ENCODE results near the gene METTL9.

METTL9 gene

DNA sequence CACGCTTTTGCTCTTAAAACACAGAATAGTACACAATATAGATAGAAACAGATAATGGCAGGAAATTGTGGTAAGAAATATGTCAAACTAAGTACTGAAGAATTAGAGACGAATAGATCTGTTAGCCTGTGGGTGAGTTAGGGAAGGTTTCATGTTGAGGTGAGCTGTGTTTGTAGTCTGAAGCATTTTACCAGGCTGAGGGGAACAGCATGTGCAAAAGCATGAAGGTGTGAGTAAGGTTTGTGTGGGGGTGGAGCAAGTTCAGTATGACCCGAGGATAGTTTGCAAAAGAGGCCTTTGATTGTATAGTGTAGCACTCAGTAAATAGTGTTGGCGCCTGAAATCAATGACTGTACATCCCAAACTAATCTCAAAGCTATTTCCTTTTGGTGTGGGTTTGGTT lies 39.2 kb downstream of the METTL9 start:
- peak in 1 of 4 experiments; percentile 31 for DNase-seq

DNA sequence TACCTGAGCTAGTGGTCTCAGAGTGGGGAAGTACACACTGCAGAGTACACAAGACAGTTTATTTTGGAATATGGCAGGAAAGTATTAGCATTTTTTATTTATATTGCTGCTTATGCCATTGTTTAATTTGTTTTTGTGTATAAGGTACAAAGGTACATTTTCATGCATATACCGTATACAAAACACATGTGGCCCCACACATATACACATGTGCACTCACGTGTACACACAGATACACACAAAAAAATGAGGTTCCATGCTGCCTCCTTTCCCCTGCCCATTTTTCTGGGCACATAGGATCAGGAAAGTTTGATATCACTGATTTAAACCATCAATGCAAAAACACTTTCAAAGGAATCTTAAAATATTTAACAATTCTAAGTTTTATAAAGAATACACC lies 40.1 kb downstream of the METTL9 start:
- DNase-seq: peak in 1 of 4 experiments; percentile 12

DNA sequence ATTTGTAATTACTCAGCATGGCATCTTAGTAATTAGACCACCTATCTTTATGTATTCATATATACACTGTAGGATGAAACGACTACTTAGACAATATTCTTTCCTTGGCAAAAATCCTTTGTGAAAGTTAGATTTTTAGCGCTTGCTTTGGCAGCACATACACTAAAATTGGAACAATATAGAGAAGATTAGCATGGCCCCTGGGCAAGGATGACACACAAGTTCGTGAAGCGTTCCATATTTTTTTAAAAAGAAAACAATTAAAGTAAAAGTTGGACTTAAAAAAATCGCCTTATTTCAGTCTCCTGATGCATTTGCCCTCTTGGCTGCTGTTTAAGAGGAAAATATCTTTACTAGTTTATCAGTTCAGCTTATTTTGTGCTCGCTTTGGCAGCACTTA lies 42.5 kb downstream of the METTL9 start:
- no peak for DNase-seq

DNA sequence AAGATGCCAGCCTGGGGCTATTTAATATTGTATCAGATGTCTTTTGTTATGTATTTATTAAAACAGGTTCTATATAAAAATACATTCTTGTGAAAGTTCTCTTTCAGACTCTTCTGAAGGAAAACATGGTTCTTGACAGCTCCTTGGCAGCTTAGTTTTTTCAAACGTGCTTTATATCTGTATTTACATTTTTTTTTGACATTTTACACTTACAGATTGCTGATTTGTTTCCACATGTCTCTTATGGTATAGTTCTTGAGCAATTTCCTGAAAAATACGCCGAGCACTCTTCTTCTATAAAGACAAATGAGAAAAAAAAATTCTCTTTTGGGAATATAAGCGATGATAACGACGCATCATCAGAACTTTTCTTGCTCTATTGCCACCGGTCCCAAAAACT lies 43.5 kb downstream of the METTL9 start:
- DNase-seq: peak in 1 of 4 experiments; percentile 37

DNA sequence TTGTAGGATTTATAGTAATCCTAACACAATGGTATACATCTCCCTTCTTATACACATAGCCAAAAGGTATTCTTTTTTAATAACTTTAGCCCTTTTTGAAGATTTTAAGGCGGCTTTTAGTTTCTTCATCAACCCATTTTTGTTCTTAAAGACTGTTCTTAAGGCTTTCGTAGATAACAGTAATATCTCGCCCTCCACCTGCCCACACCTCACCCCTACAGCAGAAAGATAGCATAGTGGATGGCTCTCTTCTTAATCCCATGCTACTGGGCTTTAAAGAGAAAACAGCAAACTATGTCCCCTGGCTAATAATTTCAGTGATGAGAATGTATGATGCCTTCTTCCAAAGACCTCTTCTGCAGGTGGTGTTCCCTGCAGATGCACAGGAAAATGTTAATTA lies 44.4 kb downstream of the METTL9 start:
- no peak for DNase-seq

DNA sequence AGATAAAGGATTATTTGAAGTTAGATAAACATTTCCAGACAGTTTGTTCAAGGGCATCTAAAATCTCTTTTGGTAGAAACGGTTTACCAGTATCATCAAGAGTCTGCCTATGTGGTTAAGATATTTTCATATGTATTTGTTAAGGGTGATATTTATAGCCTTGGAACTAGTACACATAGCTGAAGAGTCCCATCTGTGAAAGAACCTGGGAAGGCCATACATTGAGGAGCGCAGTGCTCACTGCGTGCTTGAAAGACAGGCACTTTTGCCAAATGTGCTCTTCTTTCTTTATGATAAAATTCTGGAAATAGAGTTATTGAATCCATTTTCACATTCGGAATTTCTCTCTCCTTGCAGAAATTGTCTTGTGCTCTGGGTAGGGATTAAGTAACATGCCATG lies 45.3 kb downstream of the METTL9 start:
- DNase-seq: no peak

DNA sequence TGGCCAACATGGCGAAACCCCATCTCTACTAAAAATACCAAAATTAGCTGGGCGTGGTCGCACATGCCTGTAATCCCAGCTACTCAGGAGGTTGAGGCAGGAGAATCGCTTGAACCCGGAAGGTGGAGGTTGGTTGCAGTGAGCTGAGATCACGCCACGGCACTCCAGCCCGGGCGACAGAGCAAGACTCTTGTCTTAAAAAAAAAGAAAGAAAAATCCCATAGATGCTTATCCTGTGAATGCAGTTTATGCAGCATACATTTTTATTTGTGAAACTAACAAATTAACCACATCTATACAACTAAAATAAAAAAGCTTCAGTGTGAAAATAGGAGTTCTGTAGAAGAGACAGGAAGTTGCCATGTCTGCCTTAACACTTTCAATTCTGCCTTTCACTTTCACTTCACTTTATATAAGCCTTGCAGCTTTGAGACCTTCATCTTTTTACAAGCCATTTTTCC lies 45.9 kb downstream of the METTL9 start:
- DNase-seq: peak in 3 of 4 experiments; percentile 52 to 77 (median 73)

DNA sequence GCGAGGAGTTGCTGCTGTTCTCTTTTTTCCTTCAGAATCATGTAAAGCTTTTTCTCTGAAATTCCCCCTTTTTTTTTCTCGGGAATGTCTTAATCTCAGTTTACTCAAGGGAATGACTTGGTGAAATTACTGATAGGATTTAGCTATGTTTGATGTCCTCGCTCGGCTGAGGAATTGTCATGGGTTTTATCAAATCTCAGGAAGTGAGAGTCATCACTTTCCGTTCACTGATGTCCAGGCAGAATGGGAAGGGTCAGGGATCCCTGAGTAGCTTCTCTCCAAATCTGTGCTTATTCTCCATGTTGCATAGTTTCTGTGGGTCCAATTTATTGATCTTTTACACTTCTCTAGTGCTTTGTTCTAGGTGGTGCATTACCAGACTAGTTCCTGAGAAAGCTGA lies 46.7 kb downstream of the METTL9 start:
- peak in 3 of 4 experiments; percentile 47 to 69 (median 64) for DNase-seq

DNA sequence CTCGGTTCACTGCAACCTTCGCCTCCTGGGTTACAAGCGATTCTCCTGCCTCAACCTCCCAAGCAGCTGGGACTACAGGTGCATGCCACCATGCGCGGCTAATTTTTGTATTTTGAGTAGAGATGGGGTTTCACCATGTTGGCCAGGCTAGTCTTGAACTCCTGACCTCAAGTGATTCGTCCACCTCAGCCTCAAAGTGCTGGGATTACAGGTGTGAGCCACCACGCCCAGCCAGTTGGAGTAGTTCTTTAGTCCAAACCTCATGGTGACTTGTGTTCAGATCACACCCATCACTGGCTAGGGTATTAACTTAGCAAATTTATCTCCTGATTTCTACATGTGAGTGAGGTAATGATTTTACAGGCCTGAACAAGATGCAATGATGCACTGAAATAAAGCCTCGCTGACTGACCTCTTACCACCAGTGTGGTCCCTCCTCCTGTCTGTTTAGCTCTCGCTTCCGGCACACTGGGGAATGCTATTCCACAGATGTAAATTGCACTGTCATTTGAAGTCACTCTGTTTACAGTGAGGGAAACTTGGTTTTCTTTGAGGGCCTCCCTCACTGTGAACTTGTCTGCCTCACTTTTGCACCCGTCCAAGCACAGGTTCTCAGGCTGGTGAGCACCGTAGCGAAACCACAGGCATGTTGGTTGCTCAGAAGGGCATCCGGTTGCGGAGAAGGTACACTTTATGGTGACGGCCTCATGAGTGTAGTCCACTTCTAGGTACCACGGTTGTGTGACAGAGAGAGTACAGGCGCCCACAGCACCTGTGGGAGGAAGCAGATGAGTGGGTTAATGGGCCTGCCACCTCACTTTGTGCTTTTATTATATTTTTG lies 47.6 kb downstream of the METTL9 start:
- DNase-seq: no peak

DNA sequence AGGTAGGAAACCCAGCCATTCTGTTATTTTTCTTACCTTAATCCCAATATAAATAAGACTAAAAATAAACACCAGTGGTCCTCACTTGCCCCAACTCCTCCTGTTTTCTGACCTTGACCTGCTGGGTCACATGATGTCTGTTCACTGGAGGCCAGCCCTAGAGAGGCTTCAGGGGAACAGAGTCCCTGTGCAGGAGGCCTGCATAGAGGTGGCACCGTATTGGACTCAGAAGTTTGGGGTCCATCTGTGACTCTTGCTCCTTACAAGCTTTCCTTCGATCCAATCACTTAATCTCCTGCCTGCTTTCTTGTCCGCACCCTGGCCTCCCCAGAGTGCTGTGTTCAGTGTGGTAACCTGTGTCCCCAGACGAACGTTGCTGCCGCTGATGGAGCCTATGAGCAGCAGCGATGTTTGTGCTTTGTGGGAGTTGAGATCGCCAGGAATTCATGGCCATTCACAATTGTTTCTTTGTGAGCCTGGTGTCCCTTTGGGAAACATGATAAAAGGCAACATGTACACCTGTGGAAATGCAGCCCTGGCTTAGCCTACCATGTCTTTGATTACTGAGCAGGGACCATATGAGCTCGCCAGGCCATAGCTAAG lies 48.3 kb downstream of the METTL9 start:
- no peak for DNase-seq

DNA sequence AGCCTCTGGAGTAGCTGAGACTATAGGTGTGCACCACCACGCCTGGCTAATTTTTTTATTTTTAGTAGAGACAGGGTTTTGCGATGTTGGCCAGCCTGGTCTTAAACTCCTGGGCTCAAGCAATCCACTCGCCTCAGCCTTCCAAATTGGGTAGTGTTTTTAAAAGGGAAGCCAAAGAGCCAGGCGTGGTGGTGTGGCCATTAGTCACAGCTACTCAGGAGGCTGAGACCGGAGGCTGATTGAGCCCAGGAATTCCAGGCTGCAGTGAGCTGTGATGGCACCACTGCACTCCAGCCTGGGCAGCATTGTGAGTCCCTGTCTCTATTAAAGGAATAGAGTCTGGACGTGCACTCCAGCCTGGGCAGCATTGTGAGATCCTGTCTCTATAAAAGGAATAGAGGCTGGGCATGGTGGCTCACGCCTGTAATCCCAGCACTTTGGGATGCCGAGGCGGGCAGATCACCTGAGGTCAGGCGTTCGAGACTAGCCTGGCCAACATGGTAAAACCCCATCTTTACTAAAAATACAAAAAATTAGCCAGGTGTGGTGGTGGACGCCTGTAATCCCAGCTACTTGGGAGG lies 50.5 kb downstream of the METTL9 start:
- DNase-seq: peak; percentile 52 to 73 (median 68)

DNA sequence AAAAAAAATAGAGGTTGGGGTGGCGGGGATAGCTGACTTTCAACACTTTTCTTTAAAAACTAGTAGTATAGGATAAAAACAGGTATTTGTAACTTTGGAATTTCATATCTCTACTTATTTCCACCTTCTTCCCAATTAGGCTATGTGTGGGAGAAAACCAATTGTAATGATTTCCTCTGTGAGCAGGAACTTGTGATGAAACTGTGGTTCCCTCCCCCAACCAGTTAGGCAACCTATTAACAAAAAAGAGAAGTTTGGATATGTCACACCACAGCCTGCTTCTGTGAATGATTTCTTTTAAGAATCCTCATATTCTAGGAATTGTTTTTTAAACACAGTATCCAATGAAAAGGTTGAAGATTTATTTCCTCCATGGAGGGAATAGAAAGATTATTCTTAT lies 51.1 kb downstream of the METTL9 start:
- DNase-seq: peak; percentile 83 to 94 (median 90)

DNA sequence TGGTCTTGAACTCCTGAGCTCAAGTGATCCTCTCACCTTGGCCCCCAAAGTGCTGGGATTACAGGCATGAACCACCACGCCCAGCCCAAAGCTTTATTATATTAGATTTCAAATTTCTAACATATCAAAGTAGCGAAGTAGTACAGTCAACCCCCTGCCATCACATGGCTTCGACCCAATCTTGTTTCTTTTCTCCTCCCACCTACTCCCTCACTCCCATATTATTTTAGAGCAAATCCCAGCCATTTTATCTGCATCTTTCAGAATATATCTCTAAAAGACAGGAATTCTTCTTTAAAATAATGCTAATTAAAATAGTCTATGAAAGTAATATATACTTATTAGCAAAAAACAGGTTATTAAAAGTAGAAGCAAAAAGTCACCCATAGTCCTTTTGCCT lies 52.1 kb downstream of the METTL9 start:
- peak in 2 of 4 experiments; percentile 36 to 46 for DNase-seq

DNA sequence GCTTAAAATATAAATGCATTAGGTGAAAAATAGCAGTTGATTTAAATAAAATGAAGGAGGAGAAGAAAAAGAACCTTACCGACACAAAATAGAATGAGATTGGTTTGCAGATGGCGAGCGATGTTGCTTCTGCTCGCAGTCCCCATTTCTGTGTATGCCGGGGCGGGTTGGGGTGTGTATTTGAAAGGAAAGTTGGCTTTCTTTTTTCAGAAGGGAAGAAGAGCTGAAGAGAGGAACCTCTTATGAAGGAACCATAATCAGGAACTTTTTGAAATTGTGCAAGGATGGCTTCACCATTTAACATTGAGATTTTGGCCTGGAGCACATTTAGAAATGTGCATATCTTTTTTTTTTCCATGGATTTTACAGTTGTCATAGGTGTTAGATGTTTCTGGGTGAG lies 53.1 kb downstream of the METTL9 start, which contains the start of gene IGSF6:
Gene IGSF6 (minus strand): TSS at position 156 of the 400 bp plus-strand sequence. CDS start 10 bp downstream, at position 146.
- DNase-seq: peak; percentile 77 to 94 (median 86)

DNA sequence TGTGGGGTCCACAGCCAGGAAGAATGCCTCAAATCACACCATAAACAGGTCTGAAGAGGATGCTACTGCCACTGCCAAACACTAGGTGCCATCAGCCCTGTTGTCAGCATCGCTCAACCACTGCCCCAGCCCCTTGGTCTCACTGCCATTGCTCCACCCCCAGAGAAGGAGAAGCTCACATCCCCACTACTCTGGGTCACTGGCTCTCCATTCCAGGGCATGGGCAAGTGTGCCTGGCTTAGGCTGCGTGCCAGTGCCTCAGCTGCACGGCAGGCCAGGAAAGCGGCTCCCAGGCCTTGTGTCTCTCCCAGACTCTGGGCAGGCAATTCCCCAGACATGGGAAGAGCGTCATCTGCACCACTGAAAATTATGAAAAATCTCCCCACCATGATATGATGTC lies 54.2 kb downstream of the METTL9 start:
- peak in 3 of 4 experiments; percentile 67 to 77 (median 69) for DNase-seq

DNA sequence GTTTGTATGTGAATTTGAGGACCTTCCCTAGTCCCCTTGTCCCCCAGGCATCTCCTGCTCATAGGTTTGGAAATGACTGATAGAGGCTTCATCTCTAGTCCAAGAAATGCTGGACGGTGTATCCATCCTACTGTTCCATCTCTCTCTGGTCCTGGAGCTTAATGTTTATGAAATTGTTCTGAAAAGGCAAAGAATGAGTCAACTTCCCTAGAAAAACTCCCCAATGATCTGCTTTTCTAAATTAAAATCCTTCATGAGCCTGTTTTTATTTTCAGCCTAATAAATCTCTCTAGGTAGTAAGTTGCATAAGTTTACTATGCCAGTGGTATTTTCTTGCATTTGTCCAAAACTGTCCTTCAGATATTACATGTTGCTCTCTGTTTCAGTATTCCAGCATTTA lies 55.1 kb downstream of the METTL9 start:
- peak in 1 of 4 experiments; percentile 40 for DNase-seq

DNA sequence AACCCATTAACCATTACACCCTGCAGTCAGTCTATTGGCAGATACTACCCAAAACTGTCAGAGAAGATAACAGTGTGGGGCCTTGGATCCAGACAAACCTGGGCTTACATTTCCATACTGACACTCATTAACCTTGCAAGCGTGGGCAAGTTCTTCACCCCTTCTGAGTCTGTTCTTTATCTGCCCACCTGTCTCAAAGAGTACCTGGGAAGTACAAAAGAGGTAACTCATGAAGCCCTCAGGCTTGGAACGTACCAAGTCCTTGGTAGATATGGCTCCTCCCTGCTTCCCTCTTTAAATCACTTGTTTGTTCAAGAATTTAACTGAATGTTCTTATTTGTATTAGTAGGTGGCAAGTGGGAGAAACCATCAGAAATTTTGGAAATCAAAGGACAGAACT lies 55.5 kb downstream of the METTL9 start:
- no peak for DNase-seq

DNA sequence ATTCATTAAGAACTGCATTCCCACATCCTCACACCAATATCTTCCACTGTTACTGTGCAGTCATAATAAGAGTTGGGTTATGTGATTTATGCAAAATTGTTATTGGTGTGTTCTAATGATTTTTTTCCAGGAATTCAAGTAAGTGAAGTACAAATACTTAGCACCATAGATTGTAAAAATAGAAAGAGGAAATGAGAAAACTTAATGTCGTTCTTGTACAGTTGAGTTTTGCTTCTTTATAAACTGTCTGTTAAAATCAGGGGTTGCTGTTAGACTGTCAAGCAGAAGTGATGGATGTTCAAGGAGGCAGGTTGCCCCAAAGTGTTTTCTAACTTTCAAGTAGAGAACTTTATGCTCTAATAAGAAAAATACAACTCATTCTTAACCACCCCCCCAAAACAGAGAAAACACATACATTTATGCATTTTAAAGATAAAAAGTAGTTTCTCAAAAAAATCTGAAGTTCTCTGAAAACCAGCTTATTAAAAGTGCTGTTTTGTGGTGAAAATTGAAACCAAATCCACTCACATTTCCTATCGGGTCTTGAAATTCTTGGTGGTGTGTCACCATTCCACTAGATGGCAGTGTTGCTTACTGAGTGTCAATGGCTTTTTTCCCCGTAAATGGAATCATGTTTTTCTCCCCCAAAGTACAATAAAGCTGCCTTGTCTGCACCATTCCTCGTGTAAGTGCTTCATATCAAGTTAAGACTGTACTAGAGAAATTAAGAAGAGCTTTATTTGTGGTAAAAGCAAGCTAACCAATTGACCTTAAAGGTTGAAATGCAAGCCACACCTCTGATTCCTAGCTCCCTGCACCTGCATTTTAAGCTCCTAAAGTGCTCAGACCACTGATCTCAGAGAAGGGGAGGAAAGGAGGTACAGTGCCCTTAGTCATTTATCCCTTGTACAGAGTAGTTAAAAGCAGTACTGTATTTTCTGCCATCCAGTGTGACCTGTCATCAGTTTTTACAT lies 57.7 kb downstream of the METTL9 start:
- DNase-seq: peak; percentile 60 to 85 (median 70)

DNA sequence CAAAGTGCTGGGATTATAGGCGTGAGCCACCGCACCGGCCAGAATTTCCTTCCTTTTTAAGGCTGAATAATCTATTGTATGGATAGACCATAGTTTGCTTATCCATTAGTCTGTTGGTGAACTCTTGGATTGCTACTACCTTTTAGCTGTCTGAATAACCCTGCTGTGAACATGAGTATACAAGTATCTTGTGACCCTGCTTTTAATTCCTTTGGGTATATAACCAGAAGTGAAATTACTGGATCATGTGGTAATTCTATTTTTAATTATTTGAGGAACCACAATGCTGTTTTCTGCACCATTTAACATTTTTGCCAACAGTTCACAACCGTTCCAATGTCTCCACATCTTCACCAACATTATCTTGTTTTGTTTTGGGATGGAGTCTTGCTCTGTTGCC lies 59.7 kb downstream of the METTL9 start:
- DNase-seq: peak in 3 of 4 experiments; percentile 21 to 87 (median 87)

DNA sequence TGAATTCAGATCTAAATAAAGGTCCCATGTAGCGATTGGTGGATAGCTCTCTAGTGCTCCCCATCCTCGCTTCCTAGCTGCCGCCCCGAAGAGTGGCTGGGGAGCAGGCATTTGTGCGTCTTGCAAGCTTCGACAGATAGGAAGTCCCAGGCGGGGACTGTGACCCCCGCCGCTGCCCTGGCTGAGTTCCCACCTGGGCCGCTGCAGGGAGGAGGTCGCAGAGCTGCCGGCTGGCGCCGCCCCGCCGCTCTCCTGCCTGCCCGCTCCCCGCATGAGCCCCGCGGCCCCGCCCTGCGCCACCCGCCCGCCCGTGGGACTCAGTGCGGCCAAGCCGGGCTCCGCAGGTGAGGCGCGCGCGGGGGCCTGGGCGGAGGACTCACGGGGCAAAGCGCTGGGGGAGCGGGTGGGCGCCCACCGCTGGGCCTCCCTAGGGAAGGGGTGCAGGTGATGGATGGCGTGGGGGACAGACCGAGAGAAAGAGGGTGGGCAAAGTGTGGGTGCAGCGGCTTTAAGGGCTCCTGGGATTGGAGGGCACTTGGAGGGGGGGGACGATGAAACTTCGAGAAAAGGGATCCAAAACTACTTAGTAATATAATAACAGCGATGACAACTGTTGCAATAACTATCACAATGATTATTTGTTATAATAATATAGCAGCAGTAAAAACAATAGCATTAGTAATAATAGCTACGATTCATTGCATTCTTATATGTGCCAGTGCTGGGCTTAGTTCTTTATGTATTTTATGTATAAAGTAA lies 64.7 kb downstream of the METTL9 start, which contains the start of gene OTOA:
Gene OTOA (plus strand): TSS at position 80 of the 759 bp plus-strand sequence. CDS start 14,547 bp downstream, outside the sequence.
- peak in 2 of 4 experiments; percentile 15 to 36 for DNase-seq
